H1 (cell line): Measurements from ENCODE around the gene HMGA1. TPM values are rescaled to one million over a fixed set of nuclear protein-coding genes. Genes with fewer than 3 reads are reported as not detected.
A peak's percentile ranks its signal among the peaks of the same experiment; 100 is the strongest.

Experiments used
- CTCF ChIA-PET: fragments of 300-600 bp; sonication (Branson Sonifier 250); formaldehyde crosslinking; loops from one replicate; lab custom pipeline; 2021; ENCODE audit not compliant: partially characterized antibody; lab: Charles Lee
- POLR2A ChIA-PET: fragments of 300-600 bp; sonication (Branson Sonifier 250); formaldehyde crosslinking; loops from one replicate; lab custom pipeline; 2021; ENCODE audit warnings: inconsistent platforms; ENCODE audit not compliant: partially characterized antibody; lab: Charles Lee
- DNase-seq, 2 experiments: peaks; one replicate each; pipeline versions ENCODE4 v3.0.0 to v3.0.0-alpha.2; 2010 to 2022; ENCODE audit warnings: low spot score in 2 of 2, low read depth in 1 of 2, mixed read lengths in 1 of 2
- FAIRE-seq: peaks from 2 replicates; lab custom pipeline; 2011; peaks lifted over from hg19 to GRCh38; lab: Jason Lieb, UNC
- H2AFZ ChIP-seq: 2 replicates; pipeline ENCODE4 v1.8.1; 2012; ENCODE audit warnings: low read length, inconsistent platforms
- H2AK5ac ChIP-seq: 2 replicates; pipeline ENCODE4 v1.6.1; 2013; ENCODE audit warnings: low read depth, low read length
- H2BK120ac ChIP-seq: replicated peaks from 2 replicates; pipeline ENCODE3; 2013; ENCODE audit warnings: low read depth, low read length, inconsistent platforms
- H2BK12ac ChIP-seq: 2 replicates; pipeline ENCODE4 v1.6.1; 2013; ENCODE audit warnings: low read depth, low read length
- H2BK15ac ChIP-seq: 2 replicates; pipeline ENCODE4 v1.6.1; 2013; ENCODE audit warnings: low read length
- H2BK20ac ChIP-seq: 2 replicates; pipeline ENCODE4 v1.6.1; 2013; ENCODE audit warnings: low read length
- H2BK5ac ChIP-seq: 2 replicates; pipeline ENCODE4 v1.6.1; 2013; ENCODE audit warnings: low read depth, low read length
- H3K14ac ChIP-seq: 2 replicates; pipeline ENCODE4 v1.6.1; 2013; ENCODE audit warnings: inconsistent platforms; ENCODE audit not compliant: insufficient read length
- H3K18ac ChIP-seq: 2 replicates; pipeline ENCODE4 v1.6.1; 2013; ENCODE audit warnings: low read length; ENCODE audit errors: extremely low read depth
- H3K23ac ChIP-seq: 2 replicates; pipeline ENCODE4 v1.6.1; 2013; ENCODE audit warnings: inconsistent platforms; ENCODE audit not compliant: insufficient read length
- H3K23me2 ChIP-seq: 2 replicates; pipeline ENCODE4 v1.6.1; 2013; ENCODE audit warnings: low read depth, low read length
- H3K27ac ChIP-seq: 2 replicates; pipeline ENCODE4 v1.6.1; 2011; ENCODE audit warnings: low read depth, low read length, inconsistent platforms
- H3K27me3 ChIP-seq, 4 experiments: replicated peaks in 1 of 4; 1 replicate in 1 of 4; 2 replicates in 3 of 4; pipeline versions ENCODE4 v1.6.1 to v1.8.1; 2011 to 2013; ENCODE audit warnings: low read length in 3 of 4, mild to moderate bottlenecking in 3 of 4, inconsistent platforms in 2 of 4, mixed read lengths in 2 of 4, moderate library complexity in 1 of 4; ENCODE audit not compliant: control insufficient read depth in 3 of 4, insufficient read depth in 3 of 4; ENCODE audit errors: extremely low read depth in 1 of 4
- H3K36me3 ChIP-seq, 4 experiments: 2 replicates each; pipeline versions ENCODE4 v1.6.1 to v1.8.1; 2011 to 2013; ENCODE audit warnings: mild to moderate bottlenecking in 4 of 4, low read length in 3 of 4, moderate library complexity in 2 of 4, control low read depth in 1 of 4, inconsistent platforms in 1 of 4; ENCODE audit not compliant: insufficient read depth in 4 of 4, control insufficient read depth in 2 of 4
- H3K4ac ChIP-seq: replicated peaks from 2 replicates; pipeline ENCODE3; 2013; ENCODE audit warnings: low read length, low read depth, mixed read lengths, inconsistent platforms; ENCODE audit not compliant: insufficient read length
- H3K4me1 ChIP-seq, 4 experiments: replicated peaks in 1 of 4; 1 replicate in 1 of 4; 2 replicates in 3 of 4; pipeline versions ENCODE4 v1.6.1 to v1.8.1; 2011 to 2013; ENCODE audit warnings: low read length in 3 of 4, inconsistent platforms in 2 of 4, mixed read lengths in 1 of 4; ENCODE audit not compliant: insufficient read depth in 4 of 4, control insufficient read depth in 3 of 4
- H3K4me2 ChIP-seq, 2 experiments: 2 replicates each; pipeline versions ENCODE4 v1.6.1 to v1.8.1; 2011 to 2013; ENCODE audit warnings: low read depth in 2 of 2, low read length in 2 of 2, control low read depth in 1 of 2, inconsistent platforms in 1 of 2, mild to moderate bottlenecking in 1 of 2; ENCODE audit not compliant: insufficient read depth in 1 of 2
- H3K4me3 ChIP-seq, 4 experiments: fragments of 200-600, 300-600 bp in 1 of 4; sonication (generic), shearing (Covaris generic), sonication (Bioruptor Twin) in 1 of 4; 2 replicates each; pipeline versions ENCODE4 v1.5.1 to v1.8.1; 2011 to 2016; ENCODE audit warnings: low read length in 4 of 4, low read depth in 3 of 4, control low read depth in 2 of 4, inconsistent platforms in 2 of 4, mild to moderate bottlenecking in 2 of 4, mixed read lengths in 1 of 4, moderate library complexity in 1 of 4; ENCODE audit not compliant: insufficient read depth in 2 of 4; ENCODE audit errors: extremely low read depth in 1 of 4
- H3K56ac ChIP-seq: replicated peaks from 2 replicates; pipeline ENCODE3; 2013; ENCODE audit warnings: low read depth, mild to moderate bottlenecking, mixed read lengths, low read length, inconsistent platforms; ENCODE audit not compliant: insufficient read length
- H3K79me1 ChIP-seq: 2 replicates; pipeline ENCODE4 v1.6.1; 2013; ENCODE audit warnings: low read depth, low read length, control low read depth
- H3K79me2 ChIP-seq, 2 experiments: 2 replicates each; pipeline versions ENCODE4 v1.6.1 to v1.8.1; 2012 to 2013; ENCODE audit warnings: low read length in 2 of 2, mild to moderate bottlenecking in 2 of 2, inconsistent platforms in 1 of 2; ENCODE audit not compliant: insufficient read depth in 2 of 2, control insufficient read depth in 1 of 2
- H3K9ac ChIP-seq, 4 experiments: replicated peaks in 1 of 4; 1 replicate in 1 of 4; 2 replicates in 3 of 4; pipeline versions ENCODE4 v1.6.1 to v1.8.1; 2011 to 2013; ENCODE audit warnings: low read depth in 3 of 4, low read length in 3 of 4, control low read depth in 2 of 4, mild to moderate bottlenecking in 2 of 4, moderate library complexity in 2 of 4, inconsistent platforms in 1 of 4; ENCODE audit errors: extremely low read depth in 1 of 4
- H3K9me3 ChIP-seq, 2 experiments: 2 replicates each; pipeline versions ENCODE4 v1.6.1 to v1.8.1; 2012 to 2013; ENCODE audit warnings: mild to moderate bottlenecking in 2 of 2, moderate library complexity in 2 of 2, control low read depth in 1 of 2, inconsistent platforms in 1 of 2, low read depth in 1 of 2, low read length in 1 of 2, mixed read lengths in 1 of 2; ENCODE audit not compliant: insufficient read depth in 2 of 2
- H4K20me1 ChIP-seq, 2 experiments: replicated peaks in 1 of 2; 2 replicates each; pipeline versions ENCODE3 to v1.8.1; 2011 to 2013; ENCODE audit warnings: inconsistent platforms in 2 of 2, low read length in 2 of 2, mild to moderate bottlenecking in 1 of 2; ENCODE audit not compliant: insufficient read depth in 2 of 2, control insufficient read depth in 1 of 2
- H4K5ac ChIP-seq: 2 replicates; pipeline ENCODE4 v1.6.1; 2013; ENCODE audit warnings: low read length, low read depth, mixed read lengths, inconsistent platforms; ENCODE audit not compliant: insufficient read length
- H4K8ac ChIP-seq: 2 replicates; pipeline ENCODE4 v1.8.0; 2013; ENCODE audit warnings: mild to moderate bottlenecking, moderate library complexity, low read length, inconsistent platforms; ENCODE audit not compliant: insufficient read depth; ENCODE audit errors: extremely low read depth
- H4K91ac ChIP-seq: replicated peaks from 2 replicates; pipeline ENCODE3; 2013; ENCODE audit warnings: low read length, mixed read lengths, inconsistent platforms; ENCODE audit not compliant: insufficient read length
- POLR2AphosphoS5 ChIP-seq: IDR thresholded peaks from 2 replicates; pipeline ENCODE4 v1.6.1; 2011; ENCODE audit warnings: low read depth, low read length
- RBBP5 ChIP-seq: IDR thresholded peaks from 2 replicates; pipeline ENCODE4 v1.7.1; 2012; ENCODE audit warnings: low read depth, mild to moderate bottlenecking, inconsistent platforms, low read length, moderate library complexity, borderline replicate concordance
- WGBS, 2 experiments: shearing (Covaris generic) in 1 of 2; methylation state at CpG; one replicate each; pipeline versions ENCODE4 v1.1.6 to v1.1.7; 2013 to 2015; ENCODE audit warnings: low lambda C conversion rate in 2 of 2, mixed read lengths in 2 of 2, inconsistent platforms in 1 of 2, low coverage in 1 of 2, missing lambda C conversion rate in 1 of 2; ENCODE audit not compliant: insufficient replicate concordance in 2 of 2, insufficient coverage in 1 of 2, insufficient read length in 1 of 2; ENCODE audit errors: extremely low coverage in 1 of 2, missing lambda C conversion rate in 1 of 2; 5-methylcytosine and 5-hydroxymethylcytosine counted together
- polyA plus RNA-seq, 7 experiments: library from polyadenylated mRNA; depleted of rRNA in 3 of 7; stranded (reverse) in 5 of 7; unstranded in 2 of 7; fragments of >200 nt in 5 of 7; fragments of 200-250 nt in 2 of 7; gene quantifications; 1 replicate in 5 of 7; 2 replicates in 1 of 7; 4 replicates in 1 of 7; pipeline versions ENCODE4 v1.2.1 to v1.2.3, GENCODE V29; 2011 to 2013; ENCODE audit warnings: missing spikeins in 2 of 7, mixed read lengths in 2 of 7
- total RNA-seq: library from RNA; stranded (reverse); fragmentation: NEBNext Ultra II Directional; extraction: Animal tissue kit (Norgen Biotek cat#: 25700); gene quantifications from 2 replicates; pipeline ENCODE4 v1.2.1, GENCODE V29; 2021

The HMGA1 gene
- total and polyA plus RNA-seq, 2 of the 8 experiments (the other 6 are each of a cell fraction or from before 2014, with no cell fraction given): 1,557 to 2,636 TPM

DNA sequence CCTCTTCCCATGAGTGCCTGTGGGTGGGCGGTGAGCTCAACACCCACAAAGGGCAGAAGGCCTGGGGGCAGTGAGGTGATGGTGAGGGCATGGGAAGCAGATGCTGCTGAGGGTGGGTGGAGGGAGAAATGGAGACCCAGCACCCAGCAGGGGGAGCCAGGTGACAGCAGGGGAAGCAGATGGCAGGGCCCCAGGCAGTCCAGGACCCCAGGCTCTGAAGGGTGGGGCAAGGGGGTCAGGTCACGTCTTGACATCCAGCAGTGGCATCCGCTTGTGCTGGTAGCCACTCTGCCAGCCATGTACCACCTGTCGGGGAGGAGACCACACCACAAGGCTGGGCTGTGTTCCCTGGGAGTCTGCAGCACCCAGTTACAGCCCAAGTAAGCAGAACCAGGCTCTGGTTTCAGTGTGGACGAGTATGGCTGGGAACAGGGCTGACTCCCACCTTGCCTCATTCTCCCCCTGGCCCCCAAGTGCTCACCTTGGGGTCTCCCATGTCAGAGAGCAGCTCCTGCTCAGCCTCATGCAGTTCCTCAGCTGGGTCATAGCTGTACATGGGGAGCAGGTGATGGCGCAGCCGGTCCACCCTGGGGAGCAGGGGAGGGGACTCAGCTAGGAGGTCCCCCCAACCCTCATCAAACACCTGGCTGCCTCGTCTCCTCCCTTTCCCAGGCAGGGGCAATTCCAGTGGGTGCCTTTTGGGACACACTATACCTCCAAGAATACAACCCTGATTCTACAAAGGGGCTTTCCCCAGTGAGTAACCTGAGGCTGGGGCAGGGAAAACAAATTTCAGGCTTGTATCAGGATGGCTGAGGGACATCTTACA, 10.1 kb downstream of the HMGA1 start:
- Histone ChIP-seq H3K79me1 (peaks cover 3% of the 10 kb centered on the region; the same call in 1 of the 2 replicates), H3K4me3 (no peak overlapping the region), H3K4ac (no peak overlapping the region), H4K20me1 (peaks cover 35 to 40% of the 10 kb centered on the region in 2 experiments), H2AK5ac (no peak overlapping the region), H2BK12ac (no peak overlapping the region), H2BK120ac (no peak overlapping the region), H3K79me2 (peaks cover 0 to 5% of the 10 kb centered on the region in 2 experiments; a peak in 1 of 4 replicates), H3K23me2 (peaks cover 7% of the 10 kb centered on the region), H3K9ac (no peak overlapping the region), H4K91ac (no peak overlapping the region), H3K27me3 (no peaks in the 10 kb centered on the region; a peak in 2 of 7 replicates), H3K23ac (no peak overlapping the region), H2BK5ac (peak overlapping the region; percentile 31; the same call in 1 of the 2 replicates), H3K27ac (no peak overlapping the region), H4K5ac (no peak overlapping the region), H3K14ac (no peak overlapping the region), H2BK20ac (no peak overlapping the region), H4K8ac (peak overlapping the region; percentile 51; the same call in 1 of the 2 replicates), H3K18ac (no peak overlapping the region), H2BK15ac (no peak overlapping the region), H3K56ac (no peak overlapping the region), H3K9me3 (no peaks in the 10 kb centered on the region), H2AFZ (no peak overlapping the region), H3K36me3 (peaks cover 24 to 33% (median 28%) of the 10 kb centered on the region in 4 experiments), H3K4me2 (no peak overlapping the region), H3K4me1 (peaks cover 7 to 19% (median 13%) of the 10 kb centered on the region in 4 experiments)
- ChIA-PET POLR2A (interaction anchor here (0.7 to 11.0 kb wide), 28 partner anchors 10 to 285 kb away, joined by 3 to 212 read pairs (median 4); partner anchors contain the start of genes GRM4, HMGA1, NUDT3 and RPS10), CTCF (interaction anchor here (0.6 to 5.8 kb wide), 8 partner anchors 25 to 494 kb away, joined by 3 to 62 read pairs (median 3); no protein-coding TSS in a partner anchor)
- DNase-seq (peak in 1 of 2 experiments; percentile 84), FAIRE-seq (no peak)
- WGBS, 2 experiments: 41% methylated on average over 8 of the region's 8 CpGs; no CpG with 5 or more reads in 1 of the 2 experiments
- peak; percentile 100 for TF ChIP-seq POLR2AphosphoS5
- TF ChIP-seq RBBP5: no peak
